Stimulated activated CD4-positive, alpha-beta T cell treated with anti-CD3 and anti-CD28 coated beads, Interleukin-4, amount 100 ng/mL, for 24 hours (primary cell): Measurements from ENCODE around the gene POPDC2.
A peak's percentile ranks its signal among the peaks of the same experiment; 100 is the strongest.

ENCODE experiments used
- DNase-seq: peaks from one replicate; pipeline ENCODE4 v3.0.0-alpha.2; 2020

POPDC2 gene

GRCh38 chr3:119669906-119670570, 9.6 kb upstream of the POPDC2 start:
- DNase-seq: no peak

DNA sequence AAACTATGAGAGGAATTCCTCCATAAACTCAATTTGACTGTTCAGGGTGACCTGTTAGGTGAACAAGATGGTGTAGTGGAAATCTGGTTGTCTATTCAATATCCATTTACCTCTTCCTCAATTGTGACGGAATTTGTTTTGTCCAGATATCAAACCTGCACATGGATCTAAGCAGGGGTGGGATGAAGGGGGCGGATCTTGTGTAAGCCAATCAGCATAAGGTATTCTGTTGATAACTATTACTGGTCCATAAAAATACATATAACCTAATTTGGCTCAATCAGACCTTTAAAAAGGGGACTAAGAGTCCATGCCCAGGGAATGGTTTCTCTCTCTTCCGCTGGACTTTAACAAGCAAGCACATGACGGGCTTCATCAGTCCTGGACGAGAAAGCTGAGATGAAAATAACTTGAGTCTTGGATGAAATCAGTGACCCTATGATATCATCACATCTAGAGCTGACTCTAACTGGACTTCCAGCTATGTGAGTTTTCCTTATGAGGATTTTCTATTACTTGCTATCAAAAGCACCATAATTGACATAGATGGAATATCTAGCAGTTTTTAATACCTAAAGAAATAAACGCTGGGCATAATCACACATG, 5.7 kb upstream of the POPDC2 start:
- DNase-seq: no peak

GRCh38 chr3:119664850-119665379, 4.5 kb upstream of the POPDC2 start:
- no peak for DNase-seq

DNA sequence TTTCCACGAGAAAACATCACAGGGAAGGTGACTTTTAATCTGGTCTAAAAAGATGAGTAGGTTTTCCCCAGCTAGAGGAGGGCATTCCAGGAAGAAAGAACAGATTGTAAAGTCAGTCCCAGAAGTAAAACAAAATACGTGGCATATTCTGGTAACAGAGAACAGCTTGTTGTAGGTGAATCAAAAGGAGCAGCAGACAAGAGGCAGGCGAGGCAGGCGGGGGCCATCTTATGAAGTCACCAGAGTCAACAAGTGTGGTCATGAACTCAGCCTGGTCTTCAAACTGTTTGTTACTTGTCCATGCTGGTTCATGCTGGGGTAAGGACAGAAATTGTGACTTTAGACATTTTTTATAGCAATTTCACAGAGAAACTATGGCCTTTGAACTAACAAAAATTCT, 4.0 kb upstream of the POPDC2 start:
- DNase-seq: no peak

GRCh38 chr3:119663885-119664284, 3.5 kb upstream of the POPDC2 start:
- no peak for DNase-seq

DNA sequence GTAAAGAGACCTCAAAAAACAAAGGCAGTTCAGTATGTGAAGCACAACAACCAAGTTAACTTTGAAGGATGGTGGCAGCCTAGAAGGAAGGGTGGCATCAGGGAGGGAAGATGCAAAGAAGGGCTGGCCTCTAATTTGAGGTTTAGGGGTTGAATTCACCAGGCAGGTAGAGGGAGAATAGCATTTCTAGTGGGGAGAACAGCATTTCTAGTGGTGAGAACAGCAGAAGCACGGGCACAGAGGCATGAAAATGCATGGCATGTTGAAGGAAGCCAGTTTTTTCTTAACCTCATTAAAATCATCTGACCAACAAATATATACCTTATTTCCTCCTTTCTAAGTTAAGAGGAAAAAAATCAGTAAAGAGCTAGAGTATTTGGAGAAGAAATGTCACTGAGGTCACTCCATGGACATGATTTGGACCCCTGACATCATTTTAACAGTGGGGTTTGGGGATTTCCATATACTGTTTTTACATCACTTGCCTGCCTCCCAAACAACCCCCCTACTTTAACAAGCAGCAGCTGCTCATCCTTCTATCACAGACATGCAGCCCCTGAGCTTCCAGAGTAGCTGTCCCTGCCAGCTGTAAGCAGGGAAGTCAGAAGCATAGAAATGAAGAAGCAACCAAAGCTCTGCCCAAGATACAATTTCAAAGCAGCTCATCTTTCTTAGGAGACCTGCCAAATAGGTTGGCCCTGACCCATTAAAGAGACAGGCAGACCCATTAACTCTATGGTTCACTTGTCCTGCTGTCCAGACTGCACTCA, 2.4 kb upstream of the POPDC2 start:
- DNase-seq: no peak

DNA sequence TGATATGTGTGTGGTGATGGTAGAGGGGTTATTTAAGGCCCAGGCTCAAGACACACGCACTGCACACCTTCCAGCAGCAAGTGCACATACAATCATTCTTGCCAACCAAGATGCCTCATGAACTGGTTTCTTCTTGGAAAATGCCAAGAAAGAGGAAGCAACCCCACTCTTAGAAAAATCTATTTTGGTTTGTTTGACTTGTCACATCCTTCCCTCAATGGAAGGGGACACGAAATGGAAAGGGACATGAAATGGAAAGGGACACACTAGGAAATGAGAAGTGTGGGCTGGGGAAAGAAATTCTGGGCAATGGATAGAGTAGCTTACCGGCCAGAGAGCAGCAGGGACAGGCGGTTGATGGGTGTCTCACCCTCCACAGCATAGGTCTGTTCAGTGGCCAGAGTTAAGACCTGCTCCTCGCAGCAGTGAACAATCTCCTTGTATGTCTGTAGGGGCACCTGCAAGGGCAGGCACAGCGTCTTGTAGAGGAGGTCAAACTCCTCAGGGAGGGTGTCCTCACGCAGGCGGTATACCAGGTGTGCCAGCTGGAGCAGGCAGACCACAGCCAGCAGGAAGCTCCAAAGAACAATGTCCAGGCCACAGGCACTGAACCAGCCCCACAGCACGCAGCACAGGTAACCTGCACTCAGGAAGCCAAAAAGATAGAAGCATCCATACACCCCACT, 640 bp downstream of the POPDC2 start:
- DNase-seq: no peak

DNA sequence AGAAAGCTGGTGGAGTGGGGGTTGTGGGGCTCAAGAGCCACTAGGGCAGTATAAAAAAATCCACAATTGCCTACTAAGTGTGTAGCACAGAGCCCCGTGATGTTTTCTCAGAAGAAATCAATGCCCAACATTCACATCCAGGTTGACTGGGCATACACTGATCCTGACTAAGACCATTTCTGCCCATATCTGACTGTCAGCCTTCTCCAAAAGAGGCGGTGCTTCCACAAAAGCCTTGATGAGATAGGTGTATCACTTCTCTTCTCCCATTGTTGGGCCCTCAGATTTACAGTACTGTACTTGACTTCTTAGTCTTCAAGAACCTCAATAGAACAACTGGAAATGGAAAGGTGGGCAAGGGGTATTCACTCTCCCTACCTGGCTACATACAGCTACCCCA, 1.4 kb downstream of the POPDC2 start:
- no peak for DNase-seq

DNA sequence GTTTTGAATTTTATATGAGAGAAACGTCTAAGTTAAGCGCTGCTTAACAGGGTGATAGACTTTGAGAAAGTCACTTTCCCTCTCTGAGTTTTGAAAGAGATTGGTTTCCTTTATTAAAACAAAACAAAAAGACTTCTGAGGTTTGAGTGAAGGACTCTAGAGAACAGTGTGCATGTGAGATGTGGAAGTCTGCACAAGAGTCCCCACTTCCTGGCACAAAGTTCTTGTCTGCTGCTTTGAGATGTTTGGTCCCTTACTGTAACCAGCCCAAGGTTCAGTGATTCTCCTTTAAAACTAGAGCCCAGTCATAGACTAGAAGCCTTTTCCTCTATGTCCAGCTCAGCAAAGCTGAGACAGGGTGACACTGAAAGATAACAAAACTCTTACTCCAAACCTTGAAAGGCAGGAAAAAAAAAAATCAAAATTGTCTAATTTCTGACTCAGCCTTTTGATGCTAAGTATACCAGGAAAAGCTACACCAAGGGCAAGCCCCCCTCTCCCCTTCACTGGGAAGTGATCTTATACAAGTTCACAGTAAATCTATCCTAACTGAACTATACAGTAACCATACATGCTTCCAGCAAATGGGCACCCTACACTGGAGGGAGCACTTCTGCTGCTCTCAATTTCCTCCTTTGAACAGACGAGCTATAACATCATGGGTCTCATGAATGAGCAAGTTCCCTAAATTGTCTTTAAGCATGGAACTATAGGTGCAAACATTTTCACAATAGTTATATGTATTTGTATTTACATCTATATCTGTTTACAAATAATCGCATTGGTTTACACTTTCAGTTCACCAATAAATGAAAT, 2.3 kb downstream of the POPDC2 start:
- DNase-seq: no peak

GRCh38 chr3:119653876-119654275, 6.5 kb downstream of the POPDC2 start:
- no peak for DNase-seq

DNA sequence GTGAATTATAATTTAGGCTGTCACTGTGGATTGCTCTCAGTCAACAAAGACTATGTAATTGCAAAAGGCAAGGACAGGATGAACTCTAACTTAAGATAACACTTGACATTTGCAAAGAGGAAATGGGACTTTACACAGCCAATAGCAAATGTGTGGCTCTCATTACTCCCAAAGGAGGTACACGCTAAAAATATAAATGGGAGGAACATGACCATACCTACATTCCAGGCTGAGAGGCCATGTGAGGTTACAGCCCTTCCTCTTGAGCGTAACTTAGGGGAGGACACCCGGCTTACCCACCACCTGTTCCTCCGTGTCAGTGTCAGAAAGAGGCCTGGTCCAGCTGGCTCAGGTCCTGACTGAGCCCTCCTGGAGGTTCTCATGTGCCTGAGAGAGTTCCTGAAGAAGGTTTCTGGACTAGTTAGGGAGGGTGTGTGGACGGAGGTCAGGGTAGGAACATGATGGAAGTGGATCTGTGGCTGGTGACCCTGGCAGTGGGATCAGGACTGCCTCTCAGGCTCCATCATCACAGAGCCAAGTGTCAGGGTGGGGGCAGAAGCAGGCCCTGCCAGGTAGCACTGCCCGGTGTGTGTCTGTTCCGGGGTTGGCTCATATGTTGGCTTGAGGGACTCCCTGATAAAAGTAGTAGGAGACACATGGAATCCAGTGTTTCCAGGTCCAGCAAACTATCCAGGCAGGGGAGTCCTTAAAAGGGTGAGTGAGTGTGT, 7.9 kb downstream of the POPDC2 start:
- no peak for DNase-seq

- DNase-seq: no peak
Measured at GRCh38 chr3:119649761-119650160, 10.6 kb downstream of the POPDC2 start.

- no peak for DNase-seq
Measured at GRCh38 chr3:119647843-119648575, 12.4 kb downstream of the POPDC2 start.

DNA sequence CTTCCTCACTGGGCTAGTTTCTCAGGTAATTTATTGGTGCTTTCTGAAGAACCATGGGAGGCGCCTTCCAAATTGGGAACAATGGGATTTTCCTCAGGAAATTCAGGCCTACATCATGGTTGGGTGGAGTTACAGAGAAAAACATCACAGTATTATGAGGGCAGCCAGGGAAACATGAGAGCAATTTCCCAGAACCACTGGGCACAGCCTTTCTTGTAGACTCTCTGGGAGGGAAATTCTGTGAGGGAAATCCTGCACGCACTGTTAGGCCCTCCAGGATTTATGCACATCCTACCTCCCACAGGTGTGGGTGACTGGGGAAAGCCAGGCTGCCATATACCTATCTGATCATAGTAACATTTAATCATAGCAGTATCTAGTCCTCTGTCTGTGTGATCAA, 13.2 kb downstream of the POPDC2 start:
- DNase-seq: no peak

GRCh38 chr3:119645813-119646212, 14.6 kb downstream of the POPDC2 start:
- no peak for DNase-seq

- DNase-seq: no peak
Measured at GRCh38 chr3:119644481-119644880, 15.9 kb downstream of the POPDC2 start.

DNA sequence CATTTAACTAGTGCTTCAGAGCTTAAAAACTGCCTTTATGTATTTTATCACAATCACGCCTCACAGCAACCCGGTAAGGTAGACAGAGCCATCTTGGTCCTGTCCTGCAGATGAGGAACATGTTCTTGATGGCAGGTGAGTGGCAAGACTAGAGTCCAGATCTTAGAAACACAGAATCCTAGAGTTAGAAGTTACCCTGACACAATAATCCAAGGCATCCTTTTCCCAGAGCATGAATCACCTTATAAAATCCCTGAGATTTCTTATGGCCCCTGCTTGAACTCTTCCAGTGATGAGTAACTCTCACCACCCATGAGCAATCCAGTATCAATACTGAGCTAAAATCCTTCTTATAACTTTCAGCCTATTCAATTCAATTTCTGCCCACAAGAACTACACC, 16.9 kb downstream of the POPDC2 start:
- no peak for DNase-seq

DNA sequence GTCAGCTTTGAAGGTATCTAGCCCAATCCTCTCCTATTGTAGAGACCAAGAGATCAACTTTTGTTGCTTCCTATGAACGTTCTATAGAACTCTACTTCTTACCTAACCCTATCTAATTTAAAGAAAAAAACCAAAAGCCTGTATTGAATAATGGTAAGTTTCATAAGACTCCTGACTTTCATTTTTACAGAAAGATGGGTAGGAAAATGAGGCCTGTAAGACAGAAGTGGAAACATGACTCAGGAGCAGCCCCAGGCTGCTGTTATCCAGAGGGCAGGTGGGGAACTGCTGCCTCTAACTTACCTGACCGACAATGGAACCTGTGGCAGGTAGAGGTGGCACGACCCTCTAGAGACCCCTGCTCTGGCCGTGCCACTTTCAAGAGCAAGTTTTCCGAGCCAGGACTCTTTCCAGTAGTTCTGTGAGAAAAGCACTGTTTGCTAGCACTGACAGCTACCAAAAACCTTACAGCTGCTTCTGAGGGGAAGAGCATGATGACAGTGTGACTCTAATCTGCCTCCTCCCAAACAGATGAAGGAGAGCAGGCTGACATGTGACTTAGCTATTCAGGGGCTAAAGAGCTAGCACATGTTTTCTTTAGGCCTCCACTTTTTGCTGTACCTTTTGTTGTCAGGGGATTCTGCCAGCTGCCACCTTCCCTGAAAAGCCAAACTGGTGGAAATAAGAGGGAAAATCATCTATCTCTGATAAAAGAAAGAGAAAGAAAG, 17.5 kb downstream of the POPDC2 start:
- DNase-seq: peak; percentile 8

- no peak for DNase-seq
Measured at GRCh38 chr3:119641416-119641815, 19.0 kb downstream of the POPDC2 start.
